ENCODE data around the gene UBE2I. TPM values are rescaled to one million over a fixed set of nuclear protein-coding genes. Genes with fewer than 3 reads are reported as not detected.

UBE2I gene
- total and polyA plus RNA-seq, 4 donors, result 19.4 to 23.9 (median 22.5) TPM

DNA sequence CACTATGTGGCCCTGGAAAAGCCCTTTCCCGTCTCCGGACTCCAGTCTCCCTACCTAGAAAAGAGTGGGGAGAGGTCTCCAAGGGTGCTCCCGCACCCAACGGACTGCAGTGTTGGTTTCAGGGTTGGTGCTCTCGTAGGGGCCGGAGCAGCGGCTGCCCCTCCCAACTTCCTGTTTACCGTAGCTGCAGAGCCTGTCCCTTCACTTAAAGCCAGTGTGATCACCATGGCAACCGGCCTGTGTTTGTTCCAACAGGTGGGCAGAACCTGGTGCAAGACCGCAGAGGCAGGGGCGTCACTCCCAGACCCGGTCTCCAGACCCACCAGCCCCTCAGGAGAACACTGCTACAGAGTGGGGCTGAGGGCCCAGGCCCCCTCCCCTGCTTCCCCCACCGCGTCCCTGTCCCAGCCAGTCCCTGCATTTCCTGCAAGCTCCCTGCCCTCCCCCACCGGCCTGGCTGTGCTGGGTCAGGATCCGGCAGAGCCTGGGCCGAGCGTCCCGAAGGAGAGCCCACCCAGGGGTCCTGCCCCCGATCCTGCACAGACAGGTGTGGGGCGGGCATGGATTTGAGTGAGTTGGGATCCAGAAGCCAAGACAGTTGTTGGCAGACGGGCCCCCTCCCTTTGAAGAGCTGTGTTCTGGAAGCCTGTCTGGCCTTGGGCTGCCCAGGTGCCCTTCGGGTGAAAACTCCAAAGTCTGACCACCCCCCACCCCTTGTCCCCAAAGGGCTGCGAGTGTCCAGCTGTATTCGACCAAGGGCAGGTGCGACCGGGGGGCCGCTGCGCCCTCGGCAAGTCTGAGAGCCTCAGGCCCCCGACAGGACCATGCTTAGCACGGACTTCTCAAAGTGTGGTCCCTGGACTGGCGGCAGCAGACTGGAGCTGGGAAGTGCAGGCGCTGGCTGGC is 22.5 kb downstream of the UBE2I start:
- peaks cover 0 to 2% (median 0%) of the 10 kb centered on the region in 4 donors for H3K27me3 ChIP-seq (ENCODE audit: control insufficient read depth in 4 of 4, insufficient read depth in 4 of 4, low read length in 3 of 4)
- WGBS, result 8% methylated on average over 34 of the region's 34 CpGs
- DNase-seq (ENCODE audit: low spot score), result peak; percentile 61
- no peak for TF ChIP-seq JUND (IDR thresholded peaks at IDR 0.05)
- peak in 1 of 2 donors; percentile 50 for TF ChIP-seq HNF4A (conservative IDR thresholded peaks at IDR 0.05)
- peak; percentile 41 for TF ChIP-seq SP1 (IDR thresholded peaks at IDR 0.05)
- no peaks in the 10 kb centered on the region for H3K36me3 ChIP-seq (ENCODE audit: control insufficient read depth in 4 of 4, insufficient read depth in 3 of 4, low read depth in 1 of 4, low read length in 3 of 4)
- H3K27ac ChIP-seq (ENCODE audit: low read depth in 1 of 2, low read length in 2 of 2), result peak overlapping the region; percentile 7 to 25
- H3K9ac ChIP-seq (ENCODE audit: low read depth in 1 of 2, low read length in 2 of 2), result peak overlapping the region in 1 of 2 donors; percentile 8
- peak overlapping the region in 2 of 3 donors; percentile 10 to 16 for H3K4me3 ChIP-seq (ENCODE audit: low read depth in 1 of 3, low read length in 3 of 3)
- peaks cover 0 to 3% (median 0%) of the 10 kb centered on the region in 4 donors for H3K9me3 ChIP-seq (ENCODE audit: control insufficient read depth in 4 of 4, low read length in 3 of 4)
- peaks cover 6 to 15% (median 11%) of the 10 kb centered on the region in 4 donors for H3K4me1 ChIP-seq (ENCODE audit: control insufficient read depth in 4 of 4, insufficient read depth in 4 of 4, low read length in 3 of 4)

DNA sequence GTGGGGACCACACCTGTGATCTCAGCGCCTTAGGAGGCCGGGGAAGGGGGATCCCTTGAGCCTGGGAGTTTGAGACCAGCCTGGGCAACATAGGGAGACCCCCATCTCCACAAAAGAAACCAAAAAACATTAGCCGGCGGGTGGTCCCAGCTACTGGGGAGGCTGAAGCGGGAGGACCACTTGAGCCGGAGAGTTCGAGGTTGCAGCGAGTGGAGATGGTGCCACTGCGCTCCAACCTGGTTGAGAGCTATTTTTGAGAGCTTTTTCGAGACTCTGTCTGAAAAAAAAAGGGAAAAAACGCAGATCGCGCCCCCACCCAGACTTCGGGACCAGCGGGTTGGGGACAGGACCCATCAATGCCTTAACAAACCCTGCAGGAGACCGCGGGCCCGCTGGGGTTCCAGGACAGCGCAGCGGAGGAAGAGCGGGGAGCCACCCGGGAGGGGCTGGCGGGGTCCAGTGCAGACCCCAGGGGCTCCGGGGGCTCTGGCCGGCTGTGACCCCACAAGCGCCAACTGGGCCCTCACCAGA is 23.2 kb downstream of the UBE2I start:
- H3K4me1 ChIP-seq (ENCODE audit: control insufficient read depth in 4 of 4, insufficient read depth in 4 of 4, low read length in 3 of 4), result peaks cover 6 to 15% (median 11%) of the 10 kb centered on the region in 4 donors

DNA sequence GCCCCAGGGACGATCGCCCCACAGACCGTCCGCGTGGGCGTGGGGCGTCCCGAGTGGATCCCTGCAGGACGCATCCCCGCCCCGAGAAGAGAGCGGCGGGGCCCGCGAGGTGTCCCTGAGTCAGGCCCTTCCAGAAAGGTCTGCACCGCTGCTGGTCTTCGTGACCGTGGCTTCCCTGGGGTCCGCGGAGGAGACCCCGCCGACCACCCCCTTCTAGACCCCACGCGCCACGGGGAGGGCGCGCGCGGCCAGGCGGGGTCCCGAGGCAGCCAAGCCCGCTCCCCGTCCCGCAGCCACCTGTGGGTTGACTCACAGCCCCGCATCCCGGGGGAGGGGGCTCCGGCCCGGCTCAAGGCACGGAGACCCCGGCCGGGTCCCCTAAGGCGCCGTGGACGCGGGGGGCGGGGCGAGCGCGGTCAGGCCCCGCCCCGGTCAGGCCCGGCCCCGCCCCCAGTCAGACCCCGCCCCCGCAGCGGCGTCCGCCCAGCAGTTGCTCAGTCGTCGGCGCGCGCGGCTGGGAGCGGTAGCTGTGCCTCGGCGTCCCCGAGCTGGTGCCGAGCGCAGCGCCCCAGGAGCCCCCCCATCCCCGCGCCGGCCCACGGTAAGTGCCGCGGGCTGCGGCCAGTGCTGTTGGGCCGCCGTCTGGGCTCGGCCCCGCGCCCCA is 23.8 kb downstream of the UBE2I start, which contains the start of gene BAIAP3:
BAIAP3 (plus strand) TSS at position 497 of the 664 bp plus-strand sequence. CDS start 4,905 bp downstream, outside the sequence.
- WGBS, result 6% methylated on average over 83 of the region's 83 CpGs
- no peak for DNase-seq (ENCODE audit: low spot score)
- Histone ChIP-seq H3K27ac (ENCODE audit: low read depth in 1 of 2, low read length in 2 of 2) (peak within 1 kb of the TSS in 1 of 2 donors; percentile 25), H3K36me3 (ENCODE audit: control insufficient read depth in 4 of 4, insufficient read depth in 3 of 4, low read depth in 1 of 4, low read length in 3 of 4) (no peaks in the 10 kb centered on the region), H3K4me1 (ENCODE audit: control insufficient read depth in 4 of 4, insufficient read depth in 4 of 4, low read length in 3 of 4) (peaks cover 6 to 15% (median 12%) of the 10 kb centered on the region in 4 donors), H3K27me3 (ENCODE audit: control insufficient read depth in 4 of 4, insufficient read depth in 4 of 4, low read length in 3 of 4) (peaks cover 0 to 2% (median 0%) of the 10 kb centered on the region in 4 donors), H3K9ac (ENCODE audit: low read depth in 1 of 2, low read length in 2 of 2) (no peak within 1 kb of the TSS), H3K4me3 (ENCODE audit: low read depth in 1 of 3, low read length in 3 of 3) (peak within 1 kb of the TSS in 1 of 3 donors; percentile 49), H3K9me3 (ENCODE audit: control insufficient read depth in 4 of 4, low read length in 3 of 4) (peaks cover 0 to 3% (median 0%) of the 10 kb centered on the region in 4 donors)
- TF ChIP-seq, protein P1, sequence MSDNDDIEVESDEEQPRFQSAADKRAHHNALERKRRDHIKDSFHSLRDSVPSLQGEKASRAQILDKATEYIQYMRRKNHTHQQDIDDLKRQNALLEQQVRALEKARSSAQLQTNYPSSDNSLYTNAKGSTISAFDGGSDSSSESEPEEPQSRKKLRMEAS (IDR thresholded peaks at IDR 0.05), result no peak
- no peak for TF ChIP-seq FOXA2 (IDR thresholded peaks at IDR 0.05)

More for the DNA sequence above, 23.2 kb downstream of the UBE2I start:
- no peak for DNase-seq (ENCODE audit: low spot score)
- H3K36me3 ChIP-seq (ENCODE audit: control insufficient read depth in 4 of 4, insufficient read depth in 3 of 4, low read depth in 1 of 4, low read length in 3 of 4), result no peaks in the 10 kb centered on the region
- peak overlapping the region in 1 of 3 donors; percentile 49 for H3K4me3 ChIP-seq (ENCODE audit: low read depth in 1 of 3, low read length in 3 of 3)
- peaks cover 0 to 3% (median 0%) of the 10 kb centered on the region in 4 donors for H3K9me3 ChIP-seq (ENCODE audit: control insufficient read depth in 4 of 4, low read length in 3 of 4)
- no peak for TF ChIP-seq FOXA2 (IDR thresholded peaks at IDR 0.05)
- no peak for TF ChIP-seq HNF4G (IDR thresholded peaks at IDR 0.05)
- no peak for TF ChIP-seq RAD21 (IDR thresholded peaks at IDR 0.05)
- no peak for TF ChIP-seq TAF1 (conservative IDR thresholded peaks at IDR 0.05)
- no peak for TF ChIP-seq SP1 (IDR thresholded peaks at IDR 0.05)
- TF ChIP-seq, protein P1 (IDR thresholded peaks at IDR 0.05), result no peak
- TF ChIP-seq HNF4A (conservative IDR thresholded peaks at IDR 0.05), result no peak
- no peak for TF ChIP-seq NR2F2 (IDR thresholded peaks at IDR 0.05)
- no peak for TF ChIP-seq FOXA1 (IDR thresholded peaks at IDR 0.05)
- no peak for TF ChIP-seq EGR1 (IDR thresholded peaks at IDR 0.05; ENCODE audit: low read depth in 2 of 2)
- TF ChIP-seq YY1 (IDR thresholded peaks at IDR 0.05), result no peak
- 10% methylated on average over 26 of the region's 26 CpGs for WGBS
- H3K27ac ChIP-seq (ENCODE audit: low read depth in 1 of 2, low read length in 2 of 2), result peak overlapping the region in 1 of 2 donors; percentile 25
- H3K9ac ChIP-seq (ENCODE audit: low read depth in 1 of 2, low read length in 2 of 2), result no peak overlapping the region
- H3K27me3 ChIP-seq (ENCODE audit: control insufficient read depth in 4 of 4, insufficient read depth in 4 of 4, low read length in 3 of 4), result peaks cover 0 to 2% (median 0%) of the 10 kb centered on the region in 4 donors
